Measurements from ENCODE around the gene ADAMTS12.

Gene ADAMTS12

GRCh38 chr5:33800241-33800950 is 91.4 kb downstream of the ADAMTS12 start:
- no peak for DNase-seq

- DNase-seq = no peak
These were observed 96.3 kb downstream of the ADAMTS12 start for GRCh38 chr5:33795496-33795895.

GRCh38 chr5:33794550-33795181 is 97.1 kb downstream of the ADAMTS12 start:
- DNase-seq = no peak

- no peak for DNase-seq
These were observed 97.8 kb downstream of the ADAMTS12 start for GRCh38 chr5:33793836-33794549.

- no peak for DNase-seq
These were observed 98.5 kb downstream of the ADAMTS12 start for GRCh38 chr5:33793276-33793675.

GRCh38 chr5:33792559-33792958 is 99.2 kb downstream of the ADAMTS12 start:
- no peak for DNase-seq

GRCh38 chr5:33789567-33789957 is 102.2 kb downstream of the ADAMTS12 start:
- DNase-seq = no peak

- DNase-seq = no peak
These were observed 102.7 kb downstream of the ADAMTS12 start for GRCh38 chr5:33788922-33789566.

- no peak for DNase-seq
These were observed 106.2 kb downstream of the ADAMTS12 start for GRCh38 chr5:33785571-33785970.

GRCh38 chr5:33781286-33781685 is 110.5 kb downstream of the ADAMTS12 start:
- no peak for DNase-seq

GRCh38 chr5:33776151-33776660 is 115.6 kb downstream of the ADAMTS12 start:
- DNase-seq = no peak

- no peak for DNase-seq
These were observed 117.4 kb downstream of the ADAMTS12 start for GRCh38 chr5:33774341-33774740.

GRCh38 chr5:33772380-33772897 is 119.4 kb downstream of the ADAMTS12 start:
- DNase-seq = no peak

GRCh38 chr5:33769968-33770367 is 121.8 kb downstream of the ADAMTS12 start:
- DNase-seq = no peak

- DNase-seq = no peak
These were observed 122.6 kb downstream of the ADAMTS12 start for GRCh38 chr5:33769196-33769595.

GRCh38 chr5:33766023-33766422 is 125.8 kb downstream of the ADAMTS12 start:
- DNase-seq = no peak

- no peak for DNase-seq
These were observed 127.0 kb downstream of the ADAMTS12 start for GRCh38 chr5:33764786-33765185.

GRCh38 chr5:33763435-33763834 is 128.4 kb downstream of the ADAMTS12 start:
- DNase-seq = no peak

GRCh38 chr5:33762859-33763258 is 128.9 kb downstream of the ADAMTS12 start:
- no peak for DNase-seq

- no peak for DNase-seq
These were observed 130.7 kb downstream of the ADAMTS12 start for GRCh38 chr5:33761139-33761538.

GRCh38 chr5:33758737-33759136 is 133.1 kb downstream of the ADAMTS12 start:
- DNase-seq = no peak

GRCh38 chr5:33756491-33756890 is 135.3 kb downstream of the ADAMTS12 start:
- DNase-seq = no peak

GRCh38 chr5:33755231-33755630 is 136.6 kb downstream of the ADAMTS12 start:
- no peak for DNase-seq
